Measurements from ENCODE around the gene DLX5.

DLX5 gene

GRCh38 chr7:97017192-97018125 lies 7.2 kb downstream of the DLX5 start:
- Histone ChIP-seq H3K9ac (ENCODE audit: low read depth, low read length) (no peak overlapping the region), H3K4me1 (ENCODE audit: insufficient read depth, low read length) (peaks cover 33% of the 10 kb centered on the region), H3K36me3 (ENCODE audit: insufficient read depth, low read length) (no peaks in the 10 kb centered on the region), H3K4me3 (ENCODE audit: low read length) (peak overlapping the region; percentile 45), H3K27me3 (ENCODE audit: insufficient read depth, low read length) (peaks cover 100% of the 10 kb centered on the region), H3K27ac (ENCODE audit: low read depth, low read length) (no peak overlapping the region), H3K9me3 (ENCODE audit: insufficient read depth, low read depth, low read length) (no peaks in the 10 kb centered on the region)
- WGBS, result 2% methylated on average over 37 of the region's 37 CpGs

DNA sequence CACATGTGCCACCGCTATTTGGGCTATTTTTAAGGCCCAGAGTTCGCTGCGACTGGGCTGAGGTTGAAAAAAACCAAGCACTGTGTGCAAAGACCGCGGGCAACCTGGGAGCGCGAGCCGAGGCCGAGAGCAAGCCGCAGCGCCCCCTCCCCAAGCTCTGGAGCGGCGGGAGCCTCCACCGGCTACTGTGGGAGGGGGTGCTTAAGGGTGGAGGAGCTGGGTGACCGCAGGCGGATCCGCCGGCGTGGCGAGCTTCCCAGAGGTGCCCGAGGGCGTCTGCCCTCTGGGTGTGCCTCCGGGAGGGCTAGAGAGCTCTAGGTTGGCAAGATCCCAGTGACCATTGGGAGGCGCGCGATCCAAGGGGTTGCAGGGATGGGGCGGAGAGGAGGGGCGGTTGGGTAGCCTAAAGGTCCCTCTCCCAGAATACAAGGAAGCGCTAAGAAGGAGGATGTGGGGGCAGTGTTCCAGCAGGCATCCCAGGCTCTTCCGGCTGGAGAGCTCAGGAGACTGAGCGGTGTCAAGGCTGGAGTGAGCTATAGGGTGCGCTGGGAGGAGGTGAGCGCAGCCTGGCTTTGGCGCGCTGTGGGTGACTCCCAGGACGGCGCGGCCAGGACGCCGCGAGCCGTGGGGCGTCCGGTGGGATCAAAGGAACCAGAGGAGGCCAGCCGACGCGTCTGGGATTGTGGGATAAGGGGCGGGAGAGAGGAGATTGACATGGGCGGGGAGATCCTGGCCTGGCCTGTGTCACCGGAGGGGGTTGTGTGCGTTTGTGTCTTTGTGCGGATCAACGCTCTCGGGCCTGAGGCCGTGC lies 8.0 kb downstream of the DLX5 start:
- 1% methylated on average over 54 of the region's 55 CpGs for WGBS
- no peaks in the 10 kb centered on the region for H3K36me3 ChIP-seq (ENCODE audit: insufficient read depth, low read length)
- H3K27me3 ChIP-seq (ENCODE audit: insufficient read depth, low read length), result peaks cover 100% of the 10 kb centered on the region
- H3K4me3 ChIP-seq (ENCODE audit: low read length), result peak overlapping the region; percentile 45
- peaks cover 34% of the 10 kb centered on the region for H3K4me1 ChIP-seq (ENCODE audit: insufficient read depth, low read length)
- no peak overlapping the region for H3K27ac ChIP-seq (ENCODE audit: low read depth, low read length)
- no peak overlapping the region for H3K9ac ChIP-seq (ENCODE audit: low read depth, low read length)
- H3K9me3 ChIP-seq (ENCODE audit: insufficient read depth, low read depth, low read length), result no peaks in the 10 kb centered on the region

GRCh38 chr7:97015756-97016380 lies 8.8 kb downstream of the DLX5 start:
- H3K4me1 ChIP-seq (ENCODE audit: insufficient read depth, low read length), result peaks cover 34% of the 10 kb centered on the region
- H3K9me3 ChIP-seq (ENCODE audit: insufficient read depth, low read depth, low read length), result no peaks in the 10 kb centered on the region
- H3K36me3 ChIP-seq (ENCODE audit: insufficient read depth, low read length), result no peaks in the 10 kb centered on the region
- 9% methylated on average over 12 of the region's 12 CpGs for WGBS
- no peak overlapping the region for H3K27ac ChIP-seq (ENCODE audit: low read depth, low read length)
- H3K27me3 ChIP-seq (ENCODE audit: insufficient read depth, low read length), result peaks cover 100% of the 10 kb centered on the region
- peak overlapping the region; percentile 45 for H3K4me3 ChIP-seq (ENCODE audit: low read length)
- no peak overlapping the region for H3K9ac ChIP-seq (ENCODE audit: low read depth, low read length)

DNA sequence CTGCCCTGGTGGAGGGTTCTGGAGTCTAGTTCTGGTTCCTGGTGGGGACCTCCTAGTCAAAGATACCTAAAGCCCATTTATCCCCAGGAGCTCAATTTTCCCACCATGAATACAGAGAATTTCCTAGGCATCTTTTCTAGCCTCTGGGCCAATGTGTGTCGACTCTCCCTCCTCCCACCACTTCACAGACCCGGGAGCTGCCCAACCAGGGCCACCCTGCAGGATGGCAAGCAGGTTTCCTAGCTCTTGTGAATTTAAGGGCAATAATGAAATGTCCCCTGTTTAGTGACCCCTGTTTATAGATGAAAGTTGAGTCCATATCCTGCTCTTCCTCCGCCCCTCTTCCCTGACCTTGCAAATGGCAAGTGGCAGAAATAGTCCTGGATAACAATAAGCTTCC lies 9.4 kb downstream of the DLX5 start:
- no peaks in the 10 kb centered on the region for H3K9me3 ChIP-seq (ENCODE audit: insufficient read depth, low read depth, low read length)
- WGBS, result 10% methylated on average over 3 of the region's 3 CpGs

DNA sequence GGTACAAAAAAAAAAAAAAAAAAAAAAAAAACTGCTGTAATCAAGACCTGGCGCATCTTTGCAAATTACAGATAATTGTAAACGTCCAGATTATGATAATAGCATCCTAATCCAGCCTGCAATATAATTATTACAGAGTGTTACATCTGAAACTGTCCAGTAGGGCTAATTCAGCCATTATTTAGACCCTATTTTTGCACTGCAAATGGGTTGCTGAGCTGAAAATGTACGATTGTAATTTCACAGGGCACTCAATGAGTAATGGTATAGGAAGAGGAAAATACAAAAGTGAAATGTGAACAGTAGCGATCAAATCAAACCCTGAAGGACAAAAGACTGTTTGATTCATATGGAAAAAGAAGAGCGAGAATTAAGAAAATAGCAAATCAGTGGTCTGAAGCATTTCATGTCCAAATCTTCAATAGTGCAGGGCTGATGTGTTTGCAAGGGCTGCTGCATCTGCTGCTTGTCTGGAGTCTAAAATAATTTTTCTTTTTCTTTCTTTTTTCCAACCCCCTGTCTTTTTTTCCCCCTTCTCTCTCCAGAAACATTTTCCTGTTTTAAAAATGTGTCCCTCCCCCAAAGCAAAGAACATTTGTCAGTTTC lies 10.4 kb downstream of the DLX5 start:
- H3K9ac ChIP-seq (ENCODE audit: low read depth, low read length), result no peak overlapping the region
- no peak overlapping the region for H3K27ac ChIP-seq (ENCODE audit: low read depth, low read length)
- H3K27me3 ChIP-seq (ENCODE audit: insufficient read depth, low read length), result peaks cover 100% of the 10 kb centered on the region
- H3K4me3 ChIP-seq (ENCODE audit: low read length), result no peak overlapping the region
- no peaks in the 10 kb centered on the region for H3K9me3 ChIP-seq (ENCODE audit: insufficient read depth, low read depth, low read length)
- H3K4me1 ChIP-seq (ENCODE audit: insufficient read depth, low read length), result peaks cover 29% of the 10 kb centered on the region
- H3K36me3 ChIP-seq (ENCODE audit: insufficient read depth, low read length), result no peaks in the 10 kb centered on the region
- 29% methylated on average over 5 of the region's 5 CpGs for WGBS

More for the DNA sequence above, 9.4 kb downstream of the DLX5 start:
- no peak overlapping the region for H3K4me3 ChIP-seq (ENCODE audit: low read length)
- no peaks in the 10 kb centered on the region for H3K36me3 ChIP-seq (ENCODE audit: insufficient read depth, low read length)
- H3K9ac ChIP-seq (ENCODE audit: low read depth, low read length), result no peak overlapping the region
- H3K27ac ChIP-seq (ENCODE audit: low read depth, low read length), result no peak overlapping the region
- peaks cover 100% of the 10 kb centered on the region for H3K27me3 ChIP-seq (ENCODE audit: insufficient read depth, low read length)
- peaks cover 34% of the 10 kb centered on the region for H3K4me1 ChIP-seq (ENCODE audit: insufficient read depth, low read length)

GRCh38 chr7:97013845-97014134 lies 10.8 kb downstream of the DLX5 start:
- peaks cover 100% of the 10 kb centered on the region for H3K27me3 ChIP-seq (ENCODE audit: insufficient read depth, low read length)

GRCh38 chr7:97013134-97013844 lies 11.3 kb downstream of the DLX5 start:
- H3K9ac ChIP-seq (ENCODE audit: low read depth, low read length), result no peak overlapping the region
- no peak overlapping the region for H3K27ac ChIP-seq (ENCODE audit: low read depth, low read length)
- peaks cover 100% of the 10 kb centered on the region for H3K27me3 ChIP-seq (ENCODE audit: insufficient read depth, low read length)
- WGBS, result 3% methylated on average over 18 of the region's 20 CpGs
- no peaks in the 10 kb centered on the region for H3K9me3 ChIP-seq (ENCODE audit: insufficient read depth, low read depth, low read length)
- H3K4me1 ChIP-seq (ENCODE audit: insufficient read depth, low read length), result peaks cover 27% of the 10 kb centered on the region
- H3K36me3 ChIP-seq (ENCODE audit: insufficient read depth, low read length), result no peaks in the 10 kb centered on the region
- H3K4me3 ChIP-seq (ENCODE audit: low read length), result peak overlapping the region; percentile 11; the same call in 1 of the 2 replicates

More at GRCh38 chr7:97013845-97014134, 10.8 kb downstream of the DLX5 start:
- no peaks in the 10 kb centered on the region for H3K36me3 ChIP-seq (ENCODE audit: insufficient read depth, low read length)
- WGBS, result 57% methylated on average over 1 of the region's 1 CpG
- H3K27ac ChIP-seq (ENCODE audit: low read depth, low read length), result no peak overlapping the region
- no peaks in the 10 kb centered on the region for H3K9me3 ChIP-seq (ENCODE audit: insufficient read depth, low read depth, low read length)
- no peak overlapping the region for H3K9ac ChIP-seq (ENCODE audit: low read depth, low read length)
- peaks cover 27% of the 10 kb centered on the region for H3K4me1 ChIP-seq (ENCODE audit: insufficient read depth, low read length)
- no peak overlapping the region for H3K4me3 ChIP-seq (ENCODE audit: low read length)

DNA sequence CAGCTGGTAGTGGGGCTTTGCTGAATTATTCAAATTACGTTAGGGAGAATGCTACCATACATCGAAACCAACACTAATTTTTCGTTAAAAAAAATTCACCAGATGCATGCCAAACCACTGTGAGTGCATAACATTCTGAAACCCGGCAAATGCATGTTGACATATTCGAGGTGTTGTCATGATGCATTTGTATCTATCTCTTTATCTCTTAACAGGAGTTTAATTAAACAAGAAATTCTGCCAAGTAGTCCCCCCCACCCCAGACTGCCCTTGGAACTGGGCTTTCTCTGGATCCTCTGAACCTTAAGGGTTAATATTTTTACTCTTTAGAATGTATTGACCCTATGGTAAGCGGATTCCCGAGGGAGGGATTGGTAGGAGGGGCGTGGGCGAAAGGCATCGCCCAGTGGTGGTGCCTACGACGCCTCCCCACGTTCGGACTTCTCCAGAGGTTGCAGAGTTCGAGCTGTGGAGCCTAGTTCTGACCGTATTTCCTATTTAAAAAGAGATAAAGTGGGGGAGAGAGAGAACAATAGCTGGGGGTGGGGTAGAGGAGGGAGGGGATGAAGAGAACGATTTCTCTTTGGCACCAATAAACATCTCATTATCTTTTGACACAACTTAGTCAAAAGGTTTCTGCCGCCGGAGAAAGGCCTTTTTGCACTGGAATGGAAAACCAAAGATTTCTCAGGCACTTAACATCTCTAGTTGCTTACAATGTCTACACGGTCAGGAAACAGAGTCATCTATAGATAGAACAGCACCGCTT lies 12.1 kb downstream of the DLX5 start:
- Histone ChIP-seq H3K9me3 (ENCODE audit: insufficient read depth, low read depth, low read length) (no peaks in the 10 kb centered on the region), H3K36me3 (ENCODE audit: insufficient read depth, low read length) (no peaks in the 10 kb centered on the region), H3K27ac (ENCODE audit: low read depth, low read length) (no peak overlapping the region), H3K4me3 (ENCODE audit: low read length) (peak overlapping the region; percentile 11; the same call in 1 of the 2 replicates), H3K9ac (ENCODE audit: low read depth, low read length) (no peak overlapping the region), H3K27me3 (ENCODE audit: insufficient read depth, low read length) (peaks cover 100% of the 10 kb centered on the region), H3K4me1 (ENCODE audit: insufficient read depth, low read length) (peaks cover 19% of the 10 kb centered on the region)
- 2% methylated on average over 20 of the region's 21 CpGs for WGBS

DNA sequence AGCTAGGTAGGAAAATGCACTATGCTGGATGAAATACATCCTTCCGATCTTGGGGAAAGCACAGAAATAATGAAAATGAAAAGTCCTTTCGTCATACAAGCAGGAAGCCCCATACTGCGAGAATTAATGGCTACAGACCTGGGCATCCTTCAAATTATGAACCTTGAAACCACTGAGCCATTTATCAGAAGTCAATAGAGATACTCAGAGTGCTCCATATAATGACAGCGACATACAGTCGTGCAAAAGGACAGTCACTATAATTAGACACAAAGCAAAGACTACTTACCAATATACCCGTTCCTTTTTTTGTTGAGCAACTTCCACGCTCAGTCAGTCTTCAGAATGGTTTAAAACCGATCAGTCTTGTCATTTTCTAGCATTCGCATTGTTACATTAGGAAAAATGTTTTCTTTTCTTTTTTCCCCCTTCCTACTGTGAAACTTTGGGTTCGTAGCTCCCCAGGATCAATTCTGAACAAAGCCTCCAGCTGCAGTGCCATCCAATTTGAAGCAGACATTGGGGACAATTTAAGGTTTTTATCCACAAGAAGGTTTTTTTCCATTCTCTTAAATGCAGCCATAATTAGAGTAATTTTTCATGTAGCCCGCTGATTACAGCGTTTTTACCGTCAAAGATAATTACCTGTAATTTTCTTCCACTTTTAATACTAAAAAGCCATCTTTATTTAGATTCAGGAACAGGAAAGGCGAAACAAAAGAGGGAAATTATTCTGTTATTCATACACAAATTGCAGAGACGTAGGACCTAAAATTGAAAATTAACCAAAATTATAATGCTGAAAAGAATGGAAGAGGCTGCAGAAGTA lies 12.9 kb downstream of the DLX5 start:
- peaks cover 100% of the 10 kb centered on the region for H3K27me3 ChIP-seq (ENCODE audit: insufficient read depth, low read length)
- H3K27ac ChIP-seq (ENCODE audit: low read depth, low read length), result no peak overlapping the region
- peaks cover 16% of the 10 kb centered on the region for H3K4me1 ChIP-seq (ENCODE audit: insufficient read depth, low read length)
- H3K9me3 ChIP-seq (ENCODE audit: insufficient read depth, low read depth, low read length), result no peaks in the 10 kb centered on the region
- no peak overlapping the region for H3K9ac ChIP-seq (ENCODE audit: low read depth, low read length)
- WGBS, result 20% methylated on average over 13 of the region's 15 CpGs
- H3K4me3 ChIP-seq (ENCODE audit: low read length), result no peak overlapping the region
- no peaks in the 10 kb centered on the region for H3K36me3 ChIP-seq (ENCODE audit: insufficient read depth, low read length)

Measured in HUES64 (cell line).